Bone marrow (tissue), 2 donors: ENCODE data around the gene LMTK2.

ENCODE experiments used
- DNase-seq, 2 donors: peaks; one replicate each; lab custom pipeline; 2025; lab: John Stamatoyannopoulos, UW

LMTK2 gene

DNA sequence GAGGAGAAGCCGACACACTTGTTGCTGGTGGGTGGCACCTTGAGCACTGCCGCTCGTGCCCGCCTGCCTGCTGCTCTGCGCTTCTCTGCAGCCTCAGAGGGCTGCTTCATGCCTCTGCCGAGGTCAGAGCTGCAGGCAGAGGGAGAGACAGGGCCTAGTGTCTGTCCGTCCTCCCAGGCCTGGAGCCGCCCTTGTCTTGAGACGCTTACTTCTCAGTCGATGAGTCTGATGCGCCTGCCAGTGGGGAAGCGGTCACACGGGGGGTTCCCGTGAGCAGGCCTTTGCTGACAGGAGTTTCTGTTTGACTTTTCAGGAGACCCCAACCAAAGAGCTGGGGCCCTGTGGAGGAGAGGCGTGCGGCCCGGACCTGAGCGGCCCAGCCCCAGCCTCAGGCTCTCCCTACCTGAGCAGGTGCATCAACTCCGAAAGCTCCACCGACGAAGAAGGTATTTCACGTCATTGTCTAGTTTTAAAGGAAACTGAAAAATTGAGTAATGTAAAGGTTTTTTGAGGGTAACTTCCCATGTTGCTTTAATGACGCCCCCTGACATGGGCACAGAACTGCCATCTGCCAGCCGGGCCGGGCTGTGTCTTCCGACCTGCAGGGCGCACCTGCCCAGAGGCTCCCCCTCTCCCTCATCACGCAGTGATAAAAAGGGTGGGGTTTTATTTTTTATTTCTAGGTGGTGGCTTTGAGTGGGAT is 96.8 kb downstream of the LMTK2 start:
- DNase-seq = no peak

DNA sequence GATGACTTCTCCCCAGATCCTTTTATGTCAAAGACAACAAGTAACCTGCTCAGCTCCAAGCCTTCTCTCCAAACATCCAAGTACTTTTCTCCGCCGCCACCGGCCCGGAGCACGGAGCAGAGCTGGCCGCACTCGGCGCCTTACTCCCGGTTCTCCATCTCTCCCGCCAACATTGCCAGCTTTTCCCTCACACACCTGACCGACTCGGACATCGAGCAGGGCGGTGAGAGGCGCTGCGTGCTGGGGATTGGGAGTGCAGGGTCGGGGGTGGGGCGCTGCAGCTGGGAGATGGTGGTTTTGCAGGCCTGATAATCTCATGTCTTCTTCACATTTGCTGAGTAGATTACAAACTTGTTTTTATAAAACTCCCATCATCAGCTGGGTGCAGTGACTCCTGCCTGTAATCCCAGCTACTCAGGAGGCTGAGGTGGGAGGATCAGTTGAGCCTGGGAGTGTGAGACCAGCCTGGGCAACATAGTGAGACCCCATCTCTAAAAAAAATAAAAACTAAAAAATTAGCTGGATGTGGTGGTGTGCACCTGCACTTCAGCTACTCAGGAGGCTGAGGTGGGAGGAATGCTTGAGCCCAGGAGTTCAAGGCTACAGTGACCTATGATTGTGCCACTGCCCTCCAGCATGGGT is 97.4 kb downstream of the LMTK2 start:
- no peak for DNase-seq

- DNase-seq = no peak
Measured at GRCh38 chr7:98204670-98205069, 98.0 kb downstream of the LMTK2 start.

- DNase-seq = no peak
Measured at GRCh38 chr7:98205162-98205845, 98.6 kb downstream of the LMTK2 start.

- DNase-seq = no peak
Measured at GRCh38 chr7:98206451-98207330, 100.0 kb downstream of the LMTK2 start.

DNA sequence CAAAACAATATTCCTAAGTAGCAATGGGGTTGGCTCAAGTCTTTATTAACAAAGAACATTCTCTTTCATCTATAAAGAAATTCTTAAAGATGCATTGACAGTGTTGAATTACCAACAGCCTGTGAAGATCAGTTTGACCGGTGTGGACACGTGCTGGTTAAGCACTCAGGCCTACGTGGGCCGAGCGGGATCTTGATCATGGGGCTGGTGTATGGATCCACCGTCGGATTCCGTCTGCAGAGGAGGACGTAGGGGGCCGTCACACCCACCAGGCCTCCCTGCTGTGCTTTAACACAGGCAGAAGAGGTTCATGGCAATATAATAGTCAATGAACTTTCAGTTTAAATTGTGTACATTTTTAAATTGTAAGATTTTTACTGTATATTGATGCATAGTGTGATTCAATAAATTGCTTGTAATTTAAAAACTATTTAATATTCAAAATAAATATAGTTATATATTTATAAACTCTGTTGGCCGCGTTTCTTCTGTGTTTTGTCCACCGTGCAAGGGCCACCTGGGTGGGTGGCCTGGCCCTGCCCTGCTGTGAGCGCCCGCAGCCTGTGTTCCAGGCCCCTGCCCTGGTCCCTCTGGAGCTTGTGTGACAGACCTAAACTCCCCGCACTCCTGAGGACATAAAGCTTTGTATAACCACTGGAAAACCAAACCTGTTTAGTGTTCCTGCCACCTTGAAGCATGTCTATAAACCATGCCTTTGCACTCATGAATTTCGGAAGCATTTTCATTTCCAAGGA is 102.7 kb downstream of the LMTK2 start:
- DNase-seq = no peak

- no peak for DNase-seq
Measured at GRCh38 chr7:98210513-98211220, 104.0 kb downstream of the LMTK2 start.

DNA sequence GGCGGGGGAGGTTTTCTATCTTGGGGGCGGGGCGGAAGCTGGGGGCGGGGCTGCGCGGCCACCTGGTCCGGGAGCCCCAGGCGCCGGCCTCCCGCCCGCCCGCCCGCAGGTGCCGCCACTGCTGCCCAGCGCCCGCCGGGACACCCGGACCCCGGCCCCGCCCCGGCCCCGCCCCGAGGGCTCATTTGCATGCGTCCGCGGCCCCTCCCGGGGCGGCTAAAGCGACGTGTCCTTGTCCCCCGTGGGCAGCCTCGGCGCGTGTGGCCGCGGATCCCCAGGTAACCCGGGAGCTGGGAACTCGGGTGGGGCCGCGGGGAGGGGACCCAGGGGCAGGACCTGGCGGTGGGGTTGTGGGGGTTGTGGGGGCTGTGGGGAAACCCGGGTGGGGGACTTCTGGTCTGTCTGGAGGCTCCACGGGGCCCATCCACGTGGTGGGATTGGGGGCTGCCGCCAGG is 104.6 kb downstream of the LMTK2 start, which contains the start of gene BHLHA15:
Gene BHLHA15, plus strand, starts transcription at position 219 of the 455 bp plus-strand sequence. CDS start 871 bp downstream, outside the sequence.
- no peak for DNase-seq

- no peak for DNase-seq
Measured at GRCh38 chr7:98211676-98212531, 105.2 kb downstream of the LMTK2 start.

DNA sequence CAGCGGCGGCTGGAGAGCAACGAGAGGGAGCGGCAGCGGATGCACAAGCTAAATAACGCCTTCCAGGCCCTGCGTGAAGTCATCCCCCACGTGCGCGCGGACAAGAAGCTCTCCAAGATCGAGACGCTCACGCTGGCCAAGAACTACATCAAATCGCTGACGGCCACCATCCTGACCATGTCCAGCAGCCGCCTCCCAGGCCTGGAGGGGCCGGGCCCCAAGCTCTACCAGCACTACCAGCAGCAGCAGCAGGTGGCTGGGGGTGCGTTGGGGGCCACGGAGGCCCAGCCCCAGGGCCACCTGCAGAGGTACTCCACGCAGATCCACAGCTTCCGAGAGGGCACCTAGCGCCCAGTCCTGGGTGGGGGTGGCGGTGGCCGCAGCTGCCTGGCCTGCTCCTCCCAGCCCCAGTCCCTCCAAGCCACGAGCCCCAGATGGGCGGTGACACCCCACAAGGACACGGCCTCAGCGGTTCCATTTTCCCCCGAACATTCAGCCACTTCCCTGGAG is 105.9 kb downstream of the LMTK2 start:
- DNase-seq = no peak

DNA sequence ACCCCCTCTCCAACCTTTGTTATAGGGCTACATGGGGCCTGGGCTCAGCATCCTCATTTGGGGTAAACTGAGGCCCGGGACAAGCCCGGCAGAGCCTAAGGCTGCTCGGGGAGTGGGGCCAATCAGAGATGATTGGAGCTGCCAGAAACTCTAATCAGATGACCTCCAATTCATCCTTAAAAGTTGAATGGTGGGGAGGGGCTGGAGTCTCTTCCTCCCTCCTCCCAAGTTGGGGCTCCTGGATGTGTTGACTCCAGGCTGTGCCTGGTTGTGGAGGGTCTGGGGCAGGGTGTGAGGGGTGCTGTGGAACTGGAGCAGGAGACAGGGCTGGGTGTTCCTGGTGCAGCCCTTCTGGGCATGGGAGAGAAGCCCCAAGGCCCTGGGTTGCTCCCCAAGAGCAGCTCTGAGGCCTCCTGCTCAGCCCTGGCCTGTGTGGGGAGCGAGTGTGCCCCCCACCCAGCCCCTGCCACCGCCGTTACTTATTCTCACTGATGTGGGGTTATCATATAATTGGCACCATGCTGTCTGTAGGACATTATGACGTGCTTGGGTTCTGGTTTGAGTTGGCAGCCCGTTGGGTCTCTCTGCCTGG is 106.7 kb downstream of the LMTK2 start:
- no peak for DNase-seq

DNA sequence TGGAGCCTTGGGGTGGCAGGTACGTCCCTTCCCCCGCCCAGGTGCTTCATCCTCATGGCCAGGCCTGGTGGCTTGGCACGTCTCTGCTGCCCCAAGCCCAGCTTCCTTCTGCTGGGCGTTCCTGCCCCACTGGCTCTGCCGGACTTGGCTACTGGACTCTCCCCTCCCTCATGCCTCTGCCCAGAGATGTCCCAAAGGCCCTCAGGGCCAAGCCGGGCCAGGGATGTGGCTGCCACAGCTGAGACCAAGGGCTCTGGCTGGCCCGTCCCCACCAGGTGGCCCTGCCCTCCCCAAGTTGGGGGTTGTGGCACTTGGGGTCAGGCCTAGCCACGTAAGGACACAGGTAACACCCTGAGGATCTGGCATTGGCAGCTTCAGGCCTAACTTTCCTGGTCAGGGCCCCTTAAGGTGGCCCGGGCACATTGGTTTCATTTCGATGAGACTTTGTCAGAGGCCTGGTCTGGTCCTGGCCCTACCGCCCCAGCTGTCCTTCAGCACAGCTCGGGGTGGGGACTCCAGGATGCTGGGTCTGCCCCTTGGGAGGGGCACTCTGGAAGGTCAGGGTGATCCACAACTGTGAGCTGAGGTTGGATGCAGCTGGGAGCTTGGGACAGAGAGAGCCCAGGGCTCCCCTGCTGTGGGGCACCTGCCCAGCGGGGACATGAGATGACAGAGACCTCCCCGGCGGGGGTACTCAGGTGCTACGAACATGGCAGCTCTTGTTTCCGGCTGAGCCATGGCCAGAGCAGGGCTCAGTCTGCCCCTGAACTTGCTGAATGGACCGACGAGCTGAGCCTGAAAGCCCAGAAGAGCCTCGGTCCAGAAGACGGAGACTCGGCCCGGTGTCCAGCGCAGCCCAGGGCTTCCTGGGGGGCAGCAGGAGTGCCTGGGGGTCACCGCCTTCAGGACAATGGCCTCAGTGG is 107.5 kb downstream of the LMTK2 start:
- no peak for DNase-seq

- no peak for DNase-seq
Measured at GRCh38 chr7:98214811-98215321, 108.2 kb downstream of the LMTK2 start.

DNA sequence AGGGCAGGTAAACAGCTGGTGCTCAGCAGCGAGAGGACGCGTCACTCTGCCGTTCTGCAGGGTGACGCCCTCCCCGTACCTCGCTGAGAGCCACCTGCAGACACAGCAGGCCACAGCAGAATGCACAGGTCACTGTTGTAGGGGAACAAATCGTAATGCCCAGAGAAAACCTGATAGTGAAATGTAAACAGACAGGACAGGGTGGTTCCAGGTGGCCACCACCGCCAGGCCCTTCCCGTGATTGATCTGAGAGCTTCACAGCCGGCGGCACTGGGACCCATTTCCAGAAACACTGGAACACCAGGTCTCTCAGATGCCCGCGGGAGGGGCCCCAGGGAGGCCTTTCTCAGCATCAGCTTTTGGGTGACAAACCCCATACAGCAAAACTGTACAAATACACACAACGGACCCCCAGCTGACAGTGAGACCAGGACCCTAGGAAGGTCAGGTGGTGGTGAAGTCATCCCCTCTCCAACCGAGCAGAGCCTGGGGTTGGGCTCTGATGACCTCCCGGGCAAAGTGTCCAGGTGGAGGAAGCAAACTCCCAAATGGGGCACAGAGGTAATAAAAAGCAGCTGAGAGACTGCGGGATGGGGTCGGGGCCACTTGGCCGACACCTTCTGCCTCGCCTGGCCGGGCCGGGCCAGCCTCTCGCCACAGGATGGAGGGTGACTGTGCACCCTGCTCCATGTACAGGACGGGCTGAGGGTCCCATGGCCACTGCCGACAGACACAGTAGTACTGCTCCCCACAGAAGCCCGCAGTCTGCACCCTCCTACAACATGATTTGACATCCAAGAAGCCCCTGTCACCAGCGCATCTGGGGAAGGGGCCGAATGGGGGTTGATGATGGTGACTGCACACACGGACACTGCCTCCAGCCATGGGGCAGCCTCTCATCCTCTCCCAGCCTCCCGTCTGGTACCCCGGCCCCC is 109.2 kb downstream of the LMTK2 start:
- DNase-seq = no peak

- DNase-seq = no peak
Measured at GRCh38 chr7:98216941-98217622, 110.4 kb downstream of the LMTK2 start.
